Heart left ventricle (tissue), 13 donors: ENCODE measurements around the gene IQCH.

Source experiments
- POLR2A ChIP-seq, 2 donors: fragments of 450-650 bp; IDR thresholded peaks; one replicate each; pipeline ENCODE4 v1.6.1; 2017; ENCODE audit warnings: antibody characterized with exemption in 2 of 2, mild to moderate bottlenecking in 2 of 2, moderate library complexity in 2 of 2
- TF ChIP-seq, protein P1 (sequence below), 12 donors: fragments of 200-600 bp; sonication (generic) in 4 of 12; IDR thresholded peaks; one replicate each; pipeline versions ENCODE4 v1.5.0 to v1.8.0; 2018 to 2022; ENCODE audit warnings: antibody characterized with exemption in 12 of 12, mild to moderate bottlenecking in 5 of 12
- donor health status: ischemic (EF 13 %, LVEDD 7.1; RV severe dilation, severe dysfunction).
- donor health status: DM: no; HTN: yes; CAD: no.
- donor health status: DM: no; HTN: no; CAD: no.
- donor health status: ischemic (EF 25% LVEDD 6.9; RV normal size, moderate dysfunction).
- donor health status: ischemic (EF 25% LVEDD 5.7; RV mildly dilated, moderate dysfunction).
- donor health status: ischemic (EF 35%, LVEDD 5.7; RV mildly dilated, moderate dysfunction).
- donor health status: nonischemic (EF 11% LVEDD 7.7; RV severe dilation, severe dysfunction).
- donor health status: DM: yes; HTN: yes; CAD: no.
- donor health status: PGD.
- donor health status: ischemic (EF 29% LVEDD 5.4; RV normal size, mild dysfunction).
- donor health status: nonischemic (EF 23%, LVEDD 6.1; RV moderate dilation, normal function).

DNA sequence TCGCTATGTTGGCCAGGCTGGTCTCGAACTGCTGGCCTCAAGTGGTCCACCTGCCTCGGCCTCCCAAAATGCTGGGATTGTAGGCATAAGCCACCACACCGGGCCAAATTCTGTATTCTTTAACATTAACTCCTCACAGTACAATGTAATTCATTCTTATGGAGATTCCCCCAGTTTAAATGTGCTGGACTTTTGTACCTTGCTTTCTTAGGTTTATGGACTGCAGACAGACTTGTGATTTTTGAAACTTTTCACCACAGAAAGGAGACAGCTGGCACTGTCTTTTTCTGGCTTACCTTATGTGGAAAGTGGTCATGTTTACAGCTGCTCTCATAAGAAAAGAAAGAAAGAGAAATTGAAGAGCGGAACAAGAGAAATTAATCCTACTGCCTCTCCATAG, 103.8 kb downstream of the IQCH start:
- TF ChIP-seq POLR2A (IDR thresholded peaks at IDR 0.05): no peak
- TF ChIP-seq, protein P1, sequence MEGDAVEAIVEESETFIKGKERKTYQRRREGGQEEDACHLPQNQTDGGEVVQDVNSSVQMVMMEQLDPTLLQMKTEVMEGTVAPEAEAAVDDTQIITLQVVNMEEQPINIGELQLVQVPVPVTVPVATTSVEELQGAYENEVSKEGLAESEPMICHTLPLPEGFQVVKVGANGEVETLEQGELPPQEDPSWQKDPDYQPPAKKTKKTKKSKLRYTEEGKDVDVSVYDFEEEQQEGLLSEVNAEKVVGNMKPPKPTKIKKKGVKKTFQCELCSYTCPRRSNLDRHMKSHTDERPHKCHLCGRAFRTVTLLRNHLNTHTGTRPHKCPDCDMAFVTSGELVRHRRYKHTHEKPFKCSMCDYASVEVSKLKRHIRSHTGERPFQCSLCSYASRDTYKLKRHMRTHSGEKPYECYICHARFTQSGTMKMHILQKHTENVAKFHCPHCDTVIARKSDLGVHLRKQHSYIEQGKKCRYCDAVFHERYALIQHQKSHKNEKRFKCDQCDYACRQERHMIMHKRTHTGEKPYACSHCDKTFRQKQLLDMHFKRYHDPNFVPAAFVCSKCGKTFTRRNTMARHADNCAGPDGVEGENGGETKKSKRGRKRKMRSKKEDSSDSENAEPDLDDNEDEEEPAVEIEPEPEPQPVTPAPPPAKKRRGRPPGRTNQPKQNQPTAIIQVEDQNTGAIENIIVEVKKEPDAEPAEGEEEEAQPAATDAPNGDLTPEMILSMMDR (IDR thresholded peaks at IDR 0.05): no peak
